DMS79 (cell line): ENCODE data around the gene CDK5RAP1.

Source experiments
- DNase-seq: peaks from one replicate; lab custom pipeline; 2025; lab: John Stamatoyannopoulos, UW

CDK5RAP1 gene

DNA sequence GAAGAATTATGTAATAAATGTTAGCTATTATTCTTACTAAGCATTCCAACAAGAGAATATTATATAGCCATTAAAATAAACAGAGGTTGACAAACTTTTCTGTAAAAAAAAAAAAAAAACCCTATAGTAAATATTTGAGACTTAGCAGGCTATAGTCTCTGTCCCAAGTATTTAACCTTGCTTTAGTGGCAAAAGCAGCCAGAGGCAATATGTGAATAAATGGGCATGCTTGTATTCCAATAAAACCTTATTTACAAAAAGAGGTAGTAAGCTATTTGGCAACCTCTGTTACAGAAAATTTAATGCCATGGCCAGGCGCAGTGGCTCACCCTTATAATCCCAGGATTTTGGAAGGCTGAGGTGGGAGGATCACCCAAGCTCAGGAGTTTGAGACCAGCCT lies 14.6 kb downstream of the CDK5RAP1 start:
- no peak for DNase-seq

DNA sequence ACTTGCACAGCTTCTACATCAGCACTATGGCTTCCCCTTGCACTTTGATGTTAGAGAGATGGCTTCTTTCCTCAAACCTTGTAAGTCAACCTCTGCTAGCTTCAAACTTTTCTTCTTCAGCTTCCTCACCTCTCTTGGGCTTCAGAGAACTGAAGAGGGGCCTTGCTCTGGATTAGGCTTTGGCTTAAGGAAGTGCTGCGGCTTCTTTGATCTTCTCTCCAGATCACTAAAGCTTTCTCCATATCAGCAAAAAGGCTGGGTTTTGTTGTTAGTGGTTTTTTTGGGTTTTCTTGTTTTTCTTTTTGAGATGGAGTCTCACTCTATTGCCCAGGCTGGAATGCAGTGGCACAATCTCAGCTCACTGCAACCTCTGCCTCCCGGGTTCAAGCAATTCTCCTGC lies 24.0 kb downstream of the CDK5RAP1 start:
- DNase-seq, result no peak

DNA sequence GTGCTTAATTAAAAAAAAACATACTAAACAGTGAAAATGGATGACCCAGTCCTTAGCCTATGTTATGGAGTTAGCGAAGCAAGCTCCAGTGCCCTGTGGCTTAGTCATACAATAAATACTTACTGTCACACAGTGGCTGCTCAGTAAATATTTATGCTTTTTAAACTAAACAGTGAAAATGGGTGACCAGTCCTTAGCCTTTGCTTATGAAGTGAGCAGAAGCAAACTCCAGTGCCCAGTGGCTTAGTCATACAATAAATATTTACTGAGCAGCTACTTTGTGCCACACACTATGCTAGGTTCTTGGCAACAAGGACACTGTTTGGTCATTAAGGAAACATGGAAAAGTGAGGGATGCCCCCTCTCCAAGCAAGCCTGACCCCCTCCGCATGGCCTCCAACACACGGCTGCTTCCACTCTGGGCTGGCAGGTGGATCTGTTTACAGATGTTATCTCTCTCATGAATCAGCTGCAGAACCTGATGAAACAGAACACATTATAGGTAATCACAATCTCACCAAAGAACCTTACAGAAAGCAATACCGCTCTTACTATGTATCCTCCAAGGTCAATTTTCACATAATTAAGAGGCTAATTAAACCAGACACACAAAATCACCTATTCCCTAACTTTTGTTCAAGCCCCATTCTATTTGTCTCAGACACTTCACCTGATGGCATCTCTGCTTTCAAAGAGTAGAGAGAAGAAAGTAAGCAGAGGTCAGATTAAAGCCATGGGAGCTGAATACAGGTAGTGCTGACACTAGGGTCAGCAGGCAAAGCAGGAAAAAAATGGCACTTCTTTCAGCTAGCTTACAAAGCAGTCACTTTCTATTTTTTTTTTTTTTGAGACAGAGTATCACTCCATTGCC lies 27.3 kb downstream of the CDK5RAP1 start:
- no peak for DNase-seq

DNA sequence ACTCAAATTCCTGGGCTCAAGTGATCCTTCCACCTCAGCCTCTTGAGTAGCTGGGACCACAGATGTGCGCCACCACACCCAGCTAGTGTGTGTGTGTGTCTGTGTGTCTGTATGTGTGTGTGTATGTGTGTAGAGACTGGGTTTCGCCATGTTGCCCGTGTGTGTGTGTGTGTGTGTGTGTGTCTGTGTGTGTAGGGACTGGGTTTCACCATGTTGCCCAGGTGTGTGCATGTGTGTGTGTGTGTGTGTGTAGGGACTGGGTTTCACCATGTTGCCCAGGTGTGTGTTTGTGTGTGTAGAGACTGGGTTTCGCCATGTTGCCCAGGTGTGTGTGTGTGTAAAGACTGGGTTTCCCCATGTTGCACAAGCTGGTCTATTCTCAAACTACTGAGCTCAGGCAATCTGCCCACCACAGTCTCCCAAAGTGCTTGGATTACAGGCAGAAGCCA lies 28.3 kb downstream of the CDK5RAP1 start:
- no peak for DNase-seq

DNA sequence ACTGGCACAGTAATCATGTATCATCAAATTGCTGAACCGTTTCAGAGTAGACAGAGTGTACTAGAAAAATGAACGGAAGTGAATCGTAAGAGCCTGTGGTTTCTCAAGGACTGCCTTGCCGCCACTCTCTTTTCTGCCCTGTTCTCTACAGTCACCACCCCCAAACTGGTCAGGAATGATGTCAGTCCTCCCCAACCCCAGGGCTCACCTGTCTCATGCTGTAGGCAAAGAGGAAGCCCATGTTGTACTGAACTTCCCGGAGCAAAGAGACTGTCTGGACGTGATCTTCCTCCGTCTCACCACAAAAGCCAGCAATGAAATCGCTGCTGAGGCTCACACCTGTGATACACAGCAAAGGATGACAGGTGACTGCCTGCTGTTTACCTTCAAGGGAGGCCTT lies 31.0 kb downstream of the CDK5RAP1 start:
- peak; percentile 80 for DNase-seq

DNA sequence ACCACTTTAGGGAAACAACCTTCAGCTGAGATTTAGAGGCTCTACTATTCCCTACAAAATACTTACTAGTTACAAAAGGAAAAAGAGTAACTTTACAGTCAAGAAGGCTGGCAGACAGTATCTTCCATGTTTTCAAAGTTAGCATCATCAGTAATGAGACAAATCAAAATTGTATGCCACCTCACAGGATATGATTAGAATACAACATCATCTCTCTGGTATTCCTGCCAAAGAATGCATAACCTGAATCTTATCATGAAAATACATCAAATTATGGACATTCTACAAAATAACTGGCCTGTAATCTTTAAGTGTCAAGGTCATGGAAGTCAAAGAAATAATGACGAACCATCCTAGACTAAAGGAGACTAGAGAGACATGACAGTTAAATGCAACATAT lies 38.4 kb downstream of the CDK5RAP1 start:
- no peak for DNase-seq

DNA sequence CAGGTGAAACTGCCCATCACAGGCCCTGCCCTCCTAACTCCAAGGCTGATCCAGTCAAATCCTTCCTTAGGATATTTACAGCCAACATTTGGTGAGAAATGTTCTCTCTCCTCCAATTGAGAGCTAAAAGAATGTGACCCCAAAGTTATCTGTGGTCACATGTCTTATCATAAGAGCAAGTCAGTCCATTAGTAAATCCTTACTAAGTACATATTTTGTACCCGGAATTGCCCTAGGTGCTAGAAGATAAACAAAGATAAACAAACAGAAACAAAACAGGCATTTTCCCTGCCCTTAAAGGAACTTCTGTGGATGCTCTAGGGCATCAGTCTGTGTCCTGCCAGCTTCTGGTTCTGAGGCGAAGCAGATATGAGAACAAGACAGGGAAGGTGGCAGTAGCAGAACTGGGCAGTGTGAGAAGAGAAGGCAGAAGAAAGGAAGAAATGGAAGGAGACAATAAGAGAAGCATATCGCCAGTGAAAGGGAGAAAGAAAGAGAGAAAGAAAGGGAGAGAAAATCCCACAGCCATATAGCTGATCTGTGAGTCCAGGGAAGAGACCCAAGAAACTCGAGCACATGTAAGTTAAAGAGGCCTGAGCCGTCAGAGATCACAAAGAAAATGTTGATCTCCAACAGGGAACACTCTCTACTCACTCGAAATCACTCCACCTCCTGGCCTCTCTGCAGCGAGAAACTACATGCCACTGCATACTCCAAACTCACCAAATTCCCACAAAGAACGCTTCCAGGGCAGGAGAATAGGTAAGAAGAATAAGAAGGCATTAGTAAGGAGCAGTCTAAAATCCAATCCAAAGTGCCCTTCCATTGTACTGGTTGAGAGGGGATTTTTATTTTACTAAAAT lies 41.7 kb downstream of the CDK5RAP1 start:
- DNase-seq, result no peak

DNA sequence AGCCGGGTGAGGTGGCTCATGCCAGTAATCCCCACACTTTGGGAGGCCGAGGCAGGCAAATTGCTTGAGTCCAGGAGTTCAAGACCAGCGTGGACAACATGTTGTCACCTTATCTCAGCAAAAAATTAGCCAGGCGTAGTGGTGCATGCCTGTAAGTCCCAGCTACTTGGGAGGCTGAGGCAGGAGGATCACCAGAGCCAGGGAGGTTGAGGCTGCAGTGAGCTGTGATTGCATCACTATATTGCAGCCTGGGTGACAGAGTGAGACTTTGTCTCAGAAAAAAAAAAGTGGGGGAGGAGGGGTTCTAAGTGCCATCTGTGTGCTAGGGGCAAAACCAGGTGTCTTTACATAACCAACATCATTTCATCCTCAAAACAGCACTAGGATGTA lies 48.3 kb downstream of the CDK5RAP1 start:
- DNase-seq, result no peak

DNA sequence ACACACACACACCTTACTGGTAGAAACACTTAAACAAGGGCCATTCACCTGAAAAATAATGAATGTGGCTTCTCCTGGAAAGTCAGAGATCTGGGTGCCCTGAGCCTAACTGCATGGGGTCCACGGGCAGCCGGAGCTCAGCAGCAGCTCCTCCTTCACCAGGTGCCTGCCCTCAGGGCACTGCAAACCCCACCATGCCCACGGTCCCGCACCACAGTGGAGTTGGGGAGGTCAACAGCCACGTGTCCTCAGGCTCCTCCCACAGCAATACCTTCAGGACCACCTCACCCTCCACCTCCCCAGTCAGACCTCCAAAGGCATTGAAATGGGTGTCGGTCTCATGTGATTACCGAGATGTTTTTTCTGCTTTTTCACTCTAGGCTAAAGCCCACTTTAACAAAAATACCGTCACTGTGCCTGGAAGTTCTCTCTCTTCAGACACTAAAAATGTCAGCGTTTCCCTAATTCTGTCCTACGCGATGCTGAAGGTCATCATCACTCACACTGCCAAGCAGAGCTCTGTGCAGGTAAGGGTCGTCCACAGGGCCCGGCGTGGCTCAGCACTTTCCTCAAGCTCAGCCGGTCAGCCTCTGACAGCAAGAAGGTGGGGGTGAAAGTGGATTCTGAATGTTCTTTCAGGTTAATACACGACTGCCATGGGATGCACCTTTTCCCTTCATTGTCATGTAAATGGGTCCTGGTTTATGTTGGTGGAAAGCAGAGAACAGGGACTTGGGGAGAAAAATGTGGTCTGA lies 48.9 kb downstream of the CDK5RAP1 start:
- no peak for DNase-seq

DNA sequence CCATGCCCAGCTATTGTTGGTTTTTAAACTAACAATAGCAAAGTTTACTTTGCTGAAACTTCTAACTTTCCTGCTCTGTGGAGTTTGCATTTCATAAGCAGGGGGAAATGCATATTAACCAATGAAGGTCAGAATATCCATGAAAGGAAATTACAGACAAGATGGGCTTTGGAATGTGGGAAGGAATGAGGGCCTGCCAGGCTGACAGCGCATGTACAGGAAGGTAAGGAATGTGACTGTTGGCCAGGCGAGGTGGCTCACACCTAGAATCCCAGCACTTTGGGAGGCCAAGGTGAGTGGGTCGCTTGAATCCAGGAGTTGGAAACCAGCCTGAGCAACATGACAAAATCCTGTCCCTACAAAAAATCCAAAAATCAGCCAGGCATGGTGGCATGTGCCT lies 49.6 kb downstream of the CDK5RAP1 start:
- no peak for DNase-seq

GRCh38 chr20:33349493-33349892 lies 51.8 kb downstream of the CDK5RAP1 start:
- DNase-seq, result no peak

- DNase-seq, result no peak
Observed at GRCh38 chr20:33348136-33348937, 53.0 kb downstream of the CDK5RAP1 start.

DNA sequence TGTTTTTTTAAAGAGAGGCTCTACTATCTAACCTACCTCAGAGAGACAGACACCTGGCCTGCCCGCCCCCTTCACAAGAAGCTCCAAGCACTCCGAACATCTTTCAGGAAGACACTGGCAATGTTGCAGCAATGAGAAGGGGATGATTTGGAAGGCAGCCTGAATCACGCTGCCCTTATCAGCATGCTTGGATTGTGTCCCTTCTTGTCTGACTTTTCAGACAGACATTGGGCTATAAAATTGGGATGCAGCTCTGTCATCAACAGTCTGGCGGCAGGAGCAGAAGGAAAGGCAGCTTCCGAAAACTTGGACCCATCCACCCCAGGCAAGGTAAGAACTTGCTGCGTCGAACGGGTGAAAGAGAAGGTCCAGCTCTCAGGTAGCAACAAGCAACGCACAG lies 56.0 kb downstream of the CDK5RAP1 start:
- DNase-seq, result peak; percentile 37

- DNase-seq, result no peak
Observed at GRCh38 chr20:33343521-33343920, 57.8 kb downstream of the CDK5RAP1 start.

DNA sequence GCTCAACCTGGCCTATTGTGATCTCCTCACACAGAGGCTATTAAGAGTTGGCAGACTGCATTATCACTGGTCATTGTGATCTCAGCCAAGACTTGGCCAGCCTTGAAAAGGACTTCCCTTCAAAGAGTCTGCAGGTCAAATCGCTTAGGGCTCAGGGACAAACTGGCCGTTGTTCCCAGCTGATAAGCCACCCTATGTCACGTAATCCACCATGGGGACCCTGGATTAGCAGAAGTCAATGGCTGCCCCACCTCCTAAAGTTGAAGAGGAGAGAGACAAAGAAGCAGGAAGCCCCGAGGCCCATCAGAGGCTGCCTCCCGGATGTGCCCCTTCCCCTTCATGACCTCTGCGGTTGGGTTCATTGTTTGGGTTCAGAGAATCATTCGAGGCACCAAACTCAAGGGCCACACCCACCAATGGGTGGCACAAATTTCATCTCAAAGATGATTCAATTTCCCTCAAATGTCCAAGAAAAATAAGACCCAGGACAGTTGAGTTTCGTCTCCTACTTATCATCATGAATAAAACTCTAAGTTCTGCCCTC lies 61.7 kb downstream of the CDK5RAP1 start:
- DNase-seq, result no peak

DNA sequence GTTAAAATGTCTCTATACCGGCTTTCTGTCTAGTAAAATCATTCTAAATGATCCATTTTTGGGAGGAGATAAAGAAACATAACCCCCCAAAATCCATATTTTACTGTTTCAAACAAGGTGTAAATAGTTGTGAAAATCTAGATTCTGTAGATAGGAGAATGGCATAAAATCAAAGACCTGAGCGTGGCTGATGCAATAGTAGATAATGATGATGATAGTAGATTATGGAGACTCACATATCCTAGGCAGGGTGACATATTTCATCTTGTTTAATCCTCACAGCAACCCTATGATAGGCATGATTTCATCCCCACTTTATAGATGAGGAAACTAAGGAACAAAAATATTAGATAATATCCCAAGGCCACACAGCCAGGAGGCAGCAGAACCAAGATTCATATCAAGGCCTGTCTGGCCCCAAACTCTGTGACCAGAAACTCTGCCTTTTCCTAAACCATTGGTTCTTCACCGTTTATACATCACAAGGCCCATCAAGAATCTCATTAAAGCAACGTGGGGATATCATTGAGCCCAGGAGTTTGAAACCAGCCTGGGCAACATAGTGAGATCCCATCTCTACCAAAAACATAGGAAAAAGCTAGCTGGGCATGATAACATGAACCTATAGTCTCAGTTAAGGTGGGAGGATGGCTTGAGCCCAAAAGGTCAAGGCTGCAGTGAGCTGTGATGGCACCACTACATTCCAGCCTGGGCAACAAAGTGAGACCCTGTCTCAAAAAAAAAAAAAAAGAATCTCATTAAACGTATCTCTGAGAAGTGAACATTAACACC lies 62.7 kb downstream of the CDK5RAP1 start:
- DNase-seq, result no peak

GRCh38 chr20:33337531-33338165 lies 63.7 kb downstream of the CDK5RAP1 start:
- no peak for DNase-seq

GRCh38 chr20:33337119-33337518 lies 64.2 kb downstream of the CDK5RAP1 start:
- no peak for DNase-seq

DNA sequence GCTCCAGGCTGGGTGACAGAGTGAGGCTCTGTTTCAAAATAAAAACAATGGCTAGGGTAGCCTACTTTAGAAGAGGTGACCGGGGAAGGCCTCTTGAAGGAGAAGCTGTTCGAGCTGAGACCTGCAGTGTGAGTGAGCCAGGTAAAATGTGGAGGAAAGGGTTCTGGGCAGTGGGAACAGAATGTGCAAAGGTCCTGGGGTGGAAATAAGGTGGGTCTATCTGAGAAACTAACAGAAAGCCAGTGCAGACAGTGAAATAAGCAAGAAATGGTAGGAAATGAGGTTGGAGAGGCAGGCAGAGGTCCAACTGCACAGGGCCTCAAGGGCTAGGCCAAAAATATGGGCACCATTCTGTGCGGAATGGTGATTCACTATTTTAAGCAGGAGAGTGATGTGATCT lies 64.9 kb downstream of the CDK5RAP1 start:
- DNase-seq, result no peak

GRCh38 chr20:33334111-33334510 lies 67.2 kb downstream of the CDK5RAP1 start:
- no peak for DNase-seq
